UCSD-AML1 (cell line): Measurements from ENCODE around the gene GRIK2.
"Not testable (repeated sequence)": the region's sequence is repeated elsewhere in the genome, so short reads cannot be mapped to it uniquely, and the experiment has no call there.

Source experiments
- DNase-seq: peaks from one replicate; lab custom pipeline; 2025; ENCODE audit not compliant: unreplicated experiment; lab: John Stamatoyannopoulos, UW

GRIK2 gene

DNA sequence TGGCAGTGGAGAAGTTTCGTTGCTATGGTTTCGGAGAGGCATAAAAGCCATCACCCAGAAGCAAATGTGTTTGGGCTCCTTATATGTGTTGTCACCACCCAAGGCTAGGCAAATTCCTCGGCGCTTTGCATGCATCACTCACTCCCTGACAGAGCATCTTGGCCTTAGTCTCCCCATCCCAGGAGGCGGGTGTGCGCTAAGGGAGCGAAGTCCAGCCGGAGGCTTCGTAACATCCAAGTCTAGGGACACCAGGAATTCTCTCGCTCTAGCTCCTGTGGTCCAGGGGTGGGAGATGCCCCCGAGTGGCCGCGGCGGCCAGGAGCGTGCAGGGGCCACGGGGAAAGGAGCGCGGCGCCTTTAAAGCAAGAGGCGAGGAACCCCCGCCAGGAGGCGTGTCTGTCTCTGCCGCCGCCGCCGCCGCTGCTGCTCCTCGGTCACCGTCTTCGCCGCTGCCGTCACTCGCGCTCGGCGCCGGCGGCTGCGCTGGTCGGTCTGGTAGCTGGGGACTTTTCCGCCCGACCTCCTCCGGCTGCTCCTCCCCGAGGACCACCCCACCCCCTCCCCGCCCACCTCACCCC, at the start of gene GRIK2:
TSS of gene GRIK2 (plus strand) at position 458 of the 578 bp plus-strand sequence.
- no peak for DNase-seq

DNA sequence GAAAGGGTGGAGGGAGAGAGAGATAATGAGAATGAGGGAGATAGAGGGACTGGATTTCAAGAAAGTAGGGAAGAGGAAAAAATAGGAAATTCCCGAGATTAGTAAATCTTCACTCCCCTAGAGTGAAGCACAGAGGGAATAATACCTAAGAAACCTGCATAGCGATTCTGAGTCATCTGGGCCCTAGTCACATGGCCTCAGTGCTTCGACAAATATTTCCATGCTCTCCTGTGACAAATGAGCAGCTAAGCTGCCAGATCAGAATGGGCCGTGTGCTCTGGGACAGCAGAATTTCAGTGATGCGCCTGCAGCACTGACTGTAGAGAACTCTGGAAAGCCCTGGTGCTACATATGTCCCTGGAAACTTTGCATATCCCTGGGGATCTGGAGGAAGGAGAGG, 48.6 kb upstream of the GRIK2 start:
- no peak for DNase-seq

DNA sequence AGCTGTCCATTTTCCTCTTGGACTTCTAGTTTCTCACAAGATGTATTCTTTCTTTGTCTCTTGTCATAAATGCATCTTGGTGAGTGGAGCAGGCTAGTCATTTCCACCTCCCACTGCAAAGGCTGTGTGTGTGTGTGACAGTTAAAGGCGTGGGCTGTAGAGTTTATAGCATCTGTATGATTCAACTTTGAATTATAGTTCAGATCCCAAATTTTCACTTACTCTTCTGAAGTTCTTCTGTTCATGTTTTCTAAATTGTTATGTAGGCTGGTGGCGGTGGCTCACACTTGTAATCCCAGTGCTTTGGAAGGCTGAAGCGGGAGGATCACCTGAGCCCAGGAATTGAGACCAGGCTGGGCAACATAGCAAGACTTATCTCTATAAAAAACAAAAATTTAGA, 44.7 kb upstream of the GRIK2 start:
- DNase-seq, result no peak

DNA sequence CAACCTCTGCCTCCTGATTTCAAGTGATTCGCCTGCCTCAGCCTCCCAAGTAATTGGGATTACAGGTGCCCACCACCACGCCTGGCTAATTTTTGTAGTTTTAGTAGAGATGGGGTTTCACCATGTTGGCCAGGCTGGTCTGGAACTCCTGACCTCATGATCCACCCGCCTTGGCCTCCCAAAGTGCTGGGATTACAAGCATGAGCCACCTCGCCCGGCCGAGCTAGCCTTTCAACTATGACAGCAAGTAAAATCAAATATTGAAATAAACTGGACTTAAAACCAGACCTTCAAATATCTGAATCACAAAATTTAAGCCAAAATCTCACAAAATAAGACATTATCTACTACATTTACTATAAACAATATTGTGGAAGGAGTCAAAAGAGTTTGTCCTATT, 42.9 kb upstream of the GRIK2 start:
- DNase-seq, result not testable (repeated sequence)

DNA sequence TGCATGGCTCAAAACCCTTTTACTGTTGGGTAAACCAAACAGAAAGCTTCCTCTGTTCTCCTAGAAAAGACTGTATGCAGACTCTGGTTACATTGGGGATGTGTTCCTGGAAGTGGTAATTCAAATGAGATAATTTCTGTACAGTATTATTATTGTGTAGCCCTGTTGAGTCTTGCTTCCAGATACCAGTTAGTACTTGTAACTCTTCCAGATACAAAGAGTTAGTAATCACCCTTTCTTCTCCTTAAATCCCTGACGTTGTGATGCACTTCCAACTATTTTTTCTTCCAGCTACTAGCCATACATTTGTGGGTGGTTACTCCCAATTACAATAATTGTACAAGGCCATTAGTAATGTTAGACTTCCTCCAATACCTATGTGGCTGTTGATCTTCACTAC, 42.3 kb upstream of the GRIK2 start:
- no peak for DNase-seq

DNA sequence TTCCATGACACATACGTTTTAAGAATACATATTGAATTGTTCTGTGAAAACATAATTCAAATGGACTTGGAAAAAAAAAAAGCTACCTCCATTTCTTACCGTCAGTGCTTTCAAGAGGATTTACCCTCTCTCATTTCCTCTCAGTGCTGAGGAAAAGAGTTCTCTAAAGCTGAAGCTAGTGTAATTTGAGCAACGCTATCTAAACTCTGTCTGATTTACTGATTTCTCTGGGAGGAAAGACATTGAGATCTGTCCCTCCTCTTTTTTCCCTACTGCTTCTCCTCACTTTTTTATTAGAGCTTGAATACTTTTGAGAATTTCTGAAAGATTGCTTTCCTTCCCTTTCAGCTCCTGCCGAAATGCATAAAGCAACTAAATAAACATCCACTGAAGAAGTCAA, 41.2 kb upstream of the GRIK2 start:
- no peak for DNase-seq

DNA sequence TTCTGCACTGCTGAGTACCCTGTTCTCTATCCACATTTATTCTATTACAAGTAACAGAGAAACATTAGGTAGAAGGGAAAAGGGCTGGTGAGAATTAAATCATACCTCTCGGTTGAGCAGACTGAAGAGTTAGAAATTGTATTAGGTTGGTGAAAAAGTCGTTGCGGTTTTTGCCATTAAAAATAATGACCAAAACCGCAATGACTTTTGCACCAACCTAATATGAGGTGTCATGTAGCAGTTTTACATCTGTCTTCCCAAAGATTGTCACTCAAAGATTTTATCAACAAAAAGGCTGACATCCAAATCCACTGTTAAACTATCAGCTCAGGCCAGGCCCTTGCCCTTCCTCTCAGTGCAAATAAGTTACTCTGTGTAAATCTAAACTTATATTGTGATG, 28.3 kb upstream of the GRIK2 start:
- DNase-seq, result no peak

DNA sequence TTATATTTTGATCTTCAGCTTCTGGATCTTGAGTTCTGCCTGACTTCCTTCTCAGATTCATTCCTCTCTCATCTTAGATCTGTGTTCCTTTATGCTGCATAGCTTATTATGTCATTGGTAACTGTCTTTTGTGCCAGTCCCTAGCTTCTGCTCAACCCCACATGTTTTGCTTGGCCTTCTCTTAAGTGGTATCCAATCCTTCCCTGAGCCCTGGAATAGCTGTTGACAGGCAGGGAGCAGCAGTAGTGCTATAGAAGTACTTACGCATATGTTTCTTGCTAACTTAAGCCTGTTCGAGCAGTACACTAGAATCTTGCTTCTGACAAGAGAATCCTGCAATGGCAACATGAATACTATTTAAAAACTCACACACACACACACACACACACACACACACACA, 13.6 kb upstream of the GRIK2 start:
- no peak for DNase-seq

DNA sequence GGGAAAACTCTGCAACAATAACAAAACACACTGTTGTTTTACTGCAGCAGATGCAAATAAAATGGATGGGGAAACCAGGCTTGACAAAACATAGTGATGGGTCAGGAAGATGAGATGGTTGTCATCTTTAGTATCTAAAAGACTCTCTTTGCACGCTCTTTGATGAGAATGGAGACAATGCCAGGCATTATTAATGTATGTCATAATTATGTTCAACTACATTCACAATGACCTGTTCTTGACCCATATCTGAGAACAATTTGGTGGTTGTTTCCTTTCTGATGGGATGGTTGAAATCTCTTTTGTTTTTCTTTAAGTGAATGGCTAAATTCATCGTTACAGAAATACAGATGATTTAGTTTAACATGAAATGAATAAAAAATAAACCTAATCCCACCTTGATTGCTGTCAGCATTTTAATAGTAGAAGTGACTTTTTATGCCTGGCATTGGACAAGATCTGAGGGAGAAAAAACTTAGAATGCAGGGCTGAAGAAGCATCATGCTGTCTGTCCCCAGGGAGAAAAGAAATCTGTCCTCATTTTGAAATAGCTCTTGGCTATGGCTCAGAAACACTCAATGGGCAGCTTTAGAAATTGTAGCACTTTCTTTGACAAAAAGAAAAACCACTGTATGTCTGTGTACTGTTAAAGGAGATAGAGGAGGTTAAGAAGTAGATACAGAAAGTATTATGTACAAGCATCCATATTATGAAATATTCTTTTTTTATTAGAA, 12.4 kb upstream of the GRIK2 start:
- no peak for DNase-seq

DNA sequence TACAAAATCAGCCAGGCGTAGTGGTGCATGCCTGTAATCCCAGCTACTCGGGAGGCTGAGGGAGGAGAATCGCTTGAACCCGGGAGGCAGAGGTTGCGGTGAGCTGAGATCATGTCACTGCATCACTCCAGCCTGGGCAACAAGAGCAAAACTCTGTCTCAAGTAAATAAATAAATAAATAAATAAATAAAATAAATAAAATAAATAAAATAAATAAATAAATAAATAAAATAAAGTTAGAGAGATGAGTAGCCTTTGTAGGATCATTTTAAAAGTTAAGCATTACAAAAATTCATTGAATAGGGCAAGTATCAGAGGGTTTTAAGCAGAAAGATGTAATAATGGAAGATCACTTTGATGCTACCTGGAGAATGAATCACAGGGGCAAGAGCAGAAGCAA, 9.8 kb upstream of the GRIK2 start:
- not testable (repeated sequence) for DNase-seq

DNA sequence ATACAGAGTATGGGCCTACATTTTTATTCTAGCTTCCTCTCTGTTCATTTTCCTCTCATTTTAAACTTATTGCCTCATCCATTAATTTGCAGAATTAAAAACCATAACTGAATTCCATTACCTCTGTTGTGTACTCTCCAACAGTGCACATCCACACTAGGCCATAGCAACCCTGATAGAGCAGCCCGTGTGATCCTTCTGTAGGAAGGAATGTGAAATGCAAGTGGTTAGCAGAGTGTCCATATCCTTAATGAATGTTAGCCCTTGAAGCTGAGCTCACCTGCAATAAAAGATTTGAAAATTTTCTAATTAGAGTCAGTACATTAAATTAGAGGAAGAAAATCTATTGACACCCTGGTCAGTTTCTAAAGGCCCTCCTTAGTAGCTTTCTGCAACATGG, 6.5 kb upstream of the GRIK2 start:
- no peak for DNase-seq

DNA sequence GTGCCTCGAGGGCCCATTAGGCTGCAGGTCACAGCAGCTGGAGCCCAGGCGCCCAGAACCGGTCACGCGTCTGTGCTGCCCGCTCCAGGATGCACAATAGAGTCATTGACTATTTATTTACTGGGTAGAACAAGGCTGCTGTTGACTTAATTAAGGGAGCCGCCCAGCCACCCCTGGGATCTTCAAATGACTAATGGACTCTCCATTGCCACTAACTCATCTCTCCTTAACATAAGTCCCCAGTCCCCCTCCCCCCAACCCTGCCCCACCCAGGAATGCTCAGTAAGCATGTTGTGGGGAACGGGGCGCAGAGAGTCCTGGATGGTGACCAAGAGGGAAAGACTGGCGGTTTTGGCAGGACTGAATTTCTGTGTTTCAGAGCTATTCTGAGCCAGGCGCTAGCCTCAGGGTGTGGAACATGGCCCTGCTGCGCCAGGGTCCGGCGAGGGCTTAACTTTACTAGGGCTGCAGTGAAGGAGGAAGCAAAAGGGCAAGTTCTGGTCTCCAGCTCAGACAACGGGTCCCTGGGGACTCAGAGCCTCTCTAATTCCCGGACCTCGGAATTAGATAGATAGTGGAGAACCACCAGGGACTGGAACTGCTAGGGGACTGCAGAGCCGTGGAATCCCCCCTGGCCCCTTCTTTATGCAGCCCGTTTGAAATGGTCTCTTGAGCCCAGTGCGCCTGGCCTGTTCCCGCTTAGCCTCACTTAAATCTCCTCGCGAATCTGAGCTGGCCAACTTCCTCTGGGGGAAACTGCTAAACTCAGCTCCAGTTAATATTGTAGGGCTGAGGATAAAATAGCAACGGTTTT, 1.5 kb upstream of the GRIK2 start:
- DNase-seq, result no peak

DNA sequence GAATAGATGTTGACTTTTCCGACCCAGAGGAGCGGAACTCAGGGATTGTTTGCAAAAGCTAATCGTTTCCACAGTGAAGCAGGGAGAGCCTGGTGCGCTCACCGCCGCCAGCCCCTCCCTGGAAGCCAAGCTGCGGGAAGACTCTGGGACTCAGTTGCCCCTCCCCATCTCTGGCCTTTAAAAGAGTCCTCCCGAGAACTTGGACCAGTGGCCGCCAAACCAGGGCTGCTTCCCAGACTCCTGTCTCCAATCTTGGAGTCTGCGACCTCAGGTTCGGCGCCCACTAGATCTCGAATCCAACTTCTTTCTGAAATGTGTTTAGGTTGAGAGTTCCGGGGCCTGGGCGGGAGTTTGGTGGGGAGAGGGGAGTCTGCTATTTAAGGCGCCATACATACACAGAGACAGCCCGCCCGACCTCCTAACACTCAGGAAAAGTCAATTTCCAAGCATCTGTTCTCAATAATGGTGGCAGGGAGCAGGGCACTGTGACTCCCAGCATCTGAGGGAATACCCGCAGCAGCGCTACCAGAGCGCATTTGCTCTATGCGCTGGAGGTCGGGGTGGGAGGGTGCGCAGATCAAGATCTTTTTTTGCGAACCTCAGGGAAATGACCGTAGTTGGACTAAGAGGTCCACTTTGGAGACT, 800 bp upstream of the GRIK2 start:
- no peak for DNase-seq

DNA sequence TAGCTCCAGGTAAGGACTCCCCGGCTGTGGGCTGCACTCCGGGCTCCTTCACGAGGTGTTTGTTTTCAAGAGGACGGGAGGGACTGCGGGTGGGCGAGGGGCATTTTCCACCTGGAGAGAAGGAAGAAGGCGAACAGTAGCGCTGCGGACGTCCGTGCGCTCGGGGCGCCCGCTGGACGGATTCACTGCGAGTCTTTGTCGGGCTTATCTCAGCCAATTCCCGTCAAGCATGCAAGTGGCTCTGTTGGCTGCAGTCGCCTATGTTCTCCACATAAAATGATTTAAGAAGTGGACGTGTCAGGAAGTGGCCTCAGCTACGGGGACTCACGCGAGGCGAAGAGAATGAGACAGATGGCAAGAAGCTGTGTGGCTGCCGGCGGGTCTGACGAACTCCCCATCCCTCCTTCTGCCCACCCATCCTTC, 332 bp downstream of the GRIK2 start:
- DNase-seq, result no peak

DNA sequence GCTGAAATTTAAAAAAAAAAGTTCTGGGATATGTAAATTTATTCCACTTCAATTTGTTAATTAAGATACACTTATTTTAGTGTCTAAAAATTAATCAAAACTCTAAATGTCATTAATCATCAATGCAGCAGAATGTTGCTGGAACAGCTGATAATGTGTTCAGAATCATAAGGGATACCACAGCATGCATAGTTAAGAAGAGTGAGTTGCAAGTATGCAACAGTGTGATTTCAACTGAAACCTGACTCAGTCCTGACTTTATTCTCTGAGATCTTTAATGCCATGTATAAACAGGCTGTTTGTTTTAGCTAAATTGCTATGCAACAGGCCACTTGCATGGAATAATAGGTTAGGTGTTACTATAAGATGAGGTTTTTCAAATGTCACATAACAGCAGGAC, 1.4 kb downstream of the GRIK2 start:
- no peak for DNase-seq

DNA sequence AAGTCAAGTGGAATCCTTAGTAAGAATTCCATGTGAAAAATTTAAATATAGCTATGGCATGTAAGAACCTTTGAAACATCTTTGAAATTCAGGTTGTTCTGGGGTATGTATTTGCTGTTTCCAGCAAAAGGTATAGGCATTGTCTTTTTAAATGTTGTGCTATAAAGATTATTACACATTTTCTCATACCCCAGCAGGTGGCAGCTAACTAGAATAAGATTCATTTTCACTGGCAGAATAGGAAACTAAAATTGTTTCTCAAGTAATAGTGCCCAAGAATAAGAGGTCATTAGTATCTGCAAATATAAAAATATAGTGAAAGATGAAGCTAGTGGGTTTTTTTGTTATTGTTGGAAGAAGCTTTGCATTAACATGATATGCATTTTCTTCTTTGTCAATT, 1.8 kb downstream of the GRIK2 start:
- no peak for DNase-seq

DNA sequence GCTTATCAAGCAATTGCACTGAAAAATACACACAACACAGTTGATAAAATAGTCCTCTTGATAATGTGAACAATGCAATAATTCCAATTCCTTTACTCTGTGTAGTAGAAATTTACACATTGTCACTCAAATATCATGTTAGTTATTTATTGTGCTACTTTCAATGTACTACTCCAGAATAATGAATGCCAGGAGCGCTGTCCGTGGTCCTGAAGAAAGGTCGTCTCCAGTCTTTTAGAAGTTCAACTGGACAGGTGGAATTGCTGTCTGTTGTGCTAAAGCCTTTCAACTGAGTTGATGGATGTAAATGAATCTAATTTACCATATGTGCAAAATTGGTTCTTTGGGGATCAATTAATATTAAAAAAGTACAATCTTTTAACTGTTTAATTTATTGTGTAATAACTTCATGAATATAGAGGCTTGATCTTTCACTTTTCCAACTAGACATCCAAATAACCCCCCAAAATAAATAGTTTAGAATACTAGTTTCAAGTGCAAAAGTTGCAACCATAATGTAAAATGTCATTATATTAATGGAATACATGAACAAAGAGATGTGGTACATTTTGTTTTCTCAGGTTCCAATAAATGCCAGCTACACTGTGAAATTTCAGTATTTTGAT, 3.2 kb downstream of the GRIK2 start:
- DNase-seq, result peak; percentile 47

DNA sequence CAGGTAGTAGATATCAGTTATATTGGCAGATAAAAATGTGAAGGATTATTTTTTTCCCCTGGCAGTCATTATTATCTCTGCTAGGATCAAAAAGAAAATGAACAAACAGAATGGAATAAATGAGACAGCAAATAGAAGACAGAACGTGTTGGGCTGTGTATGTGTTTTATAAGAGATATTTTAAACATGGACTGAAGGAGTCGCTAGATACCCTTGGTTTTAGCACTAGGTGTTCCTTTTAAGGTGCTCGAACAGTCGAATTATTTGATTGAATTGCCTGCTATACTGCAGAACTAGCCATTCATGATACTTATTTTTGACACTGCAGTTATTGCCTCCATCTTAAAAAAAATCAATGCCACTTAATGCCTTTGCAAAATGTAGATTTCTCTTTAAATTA, 3.7 kb downstream of the GRIK2 start:
- no peak for DNase-seq

DNA sequence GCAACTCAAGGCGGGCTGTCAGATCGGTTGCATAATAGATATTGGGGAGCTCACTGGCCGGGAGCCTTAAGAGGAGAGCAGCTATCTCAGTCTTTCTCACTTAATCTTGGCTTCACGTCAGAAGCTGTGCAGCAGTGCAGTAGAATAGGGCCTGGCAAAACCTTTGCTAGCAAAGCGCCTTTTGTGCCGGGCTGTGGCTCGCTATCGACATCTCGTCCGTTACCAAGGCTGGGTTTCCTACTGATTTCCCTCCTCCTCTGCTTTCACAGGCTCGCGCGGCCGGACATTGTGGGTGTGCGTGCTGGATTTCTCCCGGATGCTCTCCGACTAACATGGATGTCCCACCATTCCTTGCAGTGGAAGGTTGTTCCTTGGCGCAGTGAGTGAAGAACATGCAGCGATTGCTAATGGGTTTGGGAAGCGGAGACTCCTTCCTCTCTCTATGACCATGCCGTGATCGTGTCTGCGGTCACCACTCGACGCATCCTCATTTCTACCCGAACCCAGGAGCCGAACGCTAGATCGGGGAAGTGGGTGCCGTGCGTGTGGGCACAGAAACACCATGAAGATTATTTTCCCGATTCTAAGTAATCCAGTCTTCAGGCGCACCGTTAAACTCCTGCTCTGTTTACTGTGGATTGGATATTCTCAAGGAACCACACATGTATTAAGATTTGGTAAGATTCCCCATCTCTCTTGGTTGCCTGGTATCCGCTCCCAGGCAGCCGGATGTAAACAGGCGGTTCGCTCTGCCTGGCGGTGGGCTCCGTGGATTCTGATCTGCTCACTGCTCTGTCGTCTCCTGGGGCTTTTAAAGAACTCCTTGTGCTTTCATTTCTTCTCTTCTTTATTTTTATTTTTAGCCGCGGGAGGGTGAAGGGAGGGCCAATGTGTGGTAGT, 5.5 kb downstream of the GRIK2 start:
- DNase-seq, result no peak

DNA sequence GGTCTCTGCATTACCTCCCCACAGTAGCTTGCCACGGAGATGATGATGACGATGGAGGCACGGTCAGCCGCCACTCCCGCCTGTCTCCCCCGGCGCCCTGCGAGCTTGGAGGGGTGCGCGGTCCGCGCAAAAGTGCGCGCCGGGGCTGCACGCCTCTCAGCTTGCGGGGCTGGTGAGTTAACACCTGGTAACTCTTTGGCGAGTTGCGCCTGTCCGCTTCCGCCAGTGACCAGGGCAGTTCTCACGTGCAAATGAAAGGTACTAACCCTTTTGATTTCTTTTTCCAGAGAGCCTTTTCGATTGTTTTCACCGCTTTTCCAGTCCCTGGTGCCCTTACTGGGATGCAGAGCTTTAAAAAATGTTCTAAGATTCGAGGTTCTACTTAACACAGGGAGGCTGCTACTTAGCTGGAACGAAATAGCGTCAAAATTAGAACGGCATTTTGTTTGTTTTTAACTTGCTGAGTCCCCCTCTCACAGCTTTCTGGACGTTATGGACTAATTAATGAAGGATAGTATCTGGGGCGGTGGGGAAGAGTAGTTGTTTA, 6.2 kb downstream of the GRIK2 start:
- no peak for DNase-seq
